Endothelial cell of umbilical vein (primary cell): ENCODE measurements around the gene CFAP77. TPM values are rescaled to one million over a fixed set of nuclear protein-coding genes. Genes with fewer than 3 reads are reported as not detected.

ENCODE experiments used
- BruUV-seq: library from RNA; stranded (reverse); fragments of 400-500 nt; replicated peaks from 2 replicates; lab custom pipeline; 2021; lab: Mats Ljungman, UMichigan
- CTCF ChIA-PET: fragments of 300-600, 350-600 bp; sonication (Branson Sonifier 250); formaldehyde crosslinking; loops from one replicate; lab custom pipeline; 2021; ENCODE audit warnings: antibody characterized with exemption, inconsistent platforms; lab: Charles Lee
- POLR2A ChIA-PET: fragments of 300-600, 350-600 bp; sonication (Branson Sonifier 250); formaldehyde crosslinking; loops from one replicate; lab custom pipeline; 2021; ENCODE audit warnings: antibody characterized with exemption, inconsistent platforms; lab: Charles Lee
- DNase-seq: peaks from one replicate; pipeline ENCODE4 v3.0.0-alpha.2; 2011; ENCODE audit warnings: low read depth, low spot score
- FAIRE-seq: peaks from 2 replicates; lab custom pipeline; 2011; peaks lifted over from hg19 to GRCh38; lab: Jason Lieb, UNC
- H2AFZ ChIP-seq: 2 replicates; pipeline ENCODE4 v1.6.0; 2012; ENCODE audit warnings: low read depth, low read length, control low read depth, inconsistent platforms
- H3K27ac ChIP-seq: 2 replicates; pipeline ENCODE4 v1.5.1; 2011; ENCODE audit warnings: low read depth, mild to moderate bottlenecking, control low read depth, low read length, moderate library complexity; ENCODE audit not compliant: insufficient read depth
- H3K27me3 ChIP-seq, 2 experiments: 2 replicates each; pipeline versions ENCODE4 v1.6.0 to v1.6.1; 2011; ENCODE audit warnings: low read length in 2 of 2, mixed read lengths in 1 of 2; ENCODE audit not compliant: control insufficient read depth in 2 of 2, insufficient read depth in 2 of 2
- H3K36me3 ChIP-seq, 2 experiments: 2 replicates in 1 of 2; 3 replicates in 1 of 2; pipeline ENCODE4 v1.5.1; 2011; ENCODE audit warnings: low read length in 2 of 2, mild to moderate bottlenecking in 1 of 2, moderate library complexity in 1 of 2; ENCODE audit not compliant: control insufficient read depth in 2 of 2, insufficient read depth in 2 of 2; ENCODE audit errors: extremely low read depth in 1 of 2
- H3K4me1 ChIP-seq: 3 replicates; pipeline ENCODE4 v1.5.1; 2011; ENCODE audit warnings: mild to moderate bottlenecking, low read length; ENCODE audit not compliant: control insufficient read depth, insufficient read depth; ENCODE audit errors: extremely low read depth
- H3K4me2 ChIP-seq: 2 replicates; pipeline ENCODE4 v1.6.1; 2011; ENCODE audit warnings: low read length, control low read depth, mixed read lengths; ENCODE audit not compliant: insufficient read depth
- H3K4me3 ChIP-seq, 3 experiments: fragments of 200-600 bp in 1 of 3; sonication (generic), shearing (Covaris generic) in 1 of 3; replicated peaks in 1 of 3; 2 replicates each; pipeline ENCODE4 v1.5.1; 2011 to 2016; ENCODE audit warnings: control low read depth in 3 of 3, low read length in 3 of 3, mild to moderate bottlenecking in 2 of 3, inconsistent platforms in 1 of 3, low read depth in 1 of 3, moderate library complexity in 1 of 3; ENCODE audit not compliant: insufficient read depth in 1 of 3
- H3K79me2 ChIP-seq: 2 replicates; pipeline ENCODE4 v1.6.0; 2012; ENCODE audit warnings: low read length, inconsistent platforms; ENCODE audit not compliant: control insufficient read depth, insufficient read depth
- H3K9ac ChIP-seq: replicated peaks from 2 replicates; pipeline ENCODE3; 2011; ENCODE audit warnings: low read length, control low read depth; ENCODE audit not compliant: insufficient read depth; ENCODE audit errors: extremely low read depth
- H3K9me1 ChIP-seq: replicated peaks from 3 replicates; pipeline ENCODE4 v1.6.0; 2011; ENCODE audit warnings: mild to moderate bottlenecking, low read length; ENCODE audit not compliant: control insufficient read depth, insufficient read depth; ENCODE audit errors: extremely low read depth
- H3K9me3 ChIP-seq: replicated peaks from 2 replicates; pipeline ENCODE4 v1.5.1; 2012; ENCODE audit warnings: low read length, inconsistent platforms; ENCODE audit not compliant: control insufficient read depth, insufficient read depth
- H4K20me1 ChIP-seq: replicated peaks from 2 replicates; pipeline ENCODE3; 2011; ENCODE audit warnings: mild to moderate bottlenecking, low read length; ENCODE audit not compliant: control insufficient read depth, insufficient read depth; ENCODE audit errors: extremely low read depth
- CTCF ChIP-seq, 2 donors: IDR thresholded peaks; 1 replicate in 1 of 2; 2 replicates in 1 of 2; pipeline ENCODE4 v1.5.1; 2011; ENCODE audit warnings: low read length in 2 of 2, mild to moderate bottlenecking in 2 of 2, moderate library complexity in 2 of 2, control low read depth in 1 of 2, inconsistent platforms in 1 of 2, low read depth in 1 of 2; ENCODE audit not compliant: insufficient read depth in 1 of 2; ENCODE audit errors: extremely low read depth in 1 of 2
- EZH2 ChIP-seq: IDR thresholded peaks from 2 replicates; pipeline ENCODE4 v1.6.1; 2012; ENCODE audit warnings: borderline replicate concordance, low read depth, mild to moderate bottlenecking, moderate library complexity, low read length, inconsistent platforms; ENCODE audit not compliant: severe bottlenecking
- FOS ChIP-seq: IDR thresholded peaks from 2 replicates; pipeline ENCODE4 v1.6.1; 2011; ENCODE audit warnings: mild to moderate bottlenecking, low read length, moderate library complexity, borderline replicate concordance; ENCODE audit not compliant: insufficient read depth
- GATA2 ChIP-seq: IDR thresholded peaks from 2 replicates; pipeline ENCODE4 v1.7.0; 2011; ENCODE audit warnings: low read depth, mild to moderate bottlenecking, moderate library complexity, mixed read lengths, low read length; ENCODE audit not compliant: insufficient read length, insufficient read depth
- JUN ChIP-seq: IDR thresholded peaks from 2 replicates; pipeline ENCODE4 v1.6.1; 2011; ENCODE audit warnings: borderline replicate concordance, low read depth; ENCODE audit not compliant: insufficient read length, insufficient read depth
- MYC ChIP-seq: IDR thresholded peaks from one replicate; pipeline ENCODE4 v1.6.1; 2011; ENCODE audit warnings: mild to moderate bottlenecking, low read depth, low read length
- POLR2A ChIP-seq: IDR thresholded peaks from 2 replicates; pipeline ENCODE4 v1.6.1; 2012; ENCODE audit warnings: low read depth, mild to moderate bottlenecking, control low read depth, low read length
- POLR2AphosphoS5 ChIP-seq: IDR thresholded peaks from 2 replicates; pipeline ENCODE4 v1.6.1; 2012; ENCODE audit warnings: low read depth, mild to moderate bottlenecking, control low read depth, low read length, moderate library complexity; ENCODE audit not compliant: insufficient read depth
- dilution Hi-C: fragments of 300-500 bp; cut with MboI; formaldehyde crosslinking; loops from one replicate; pipeline ENCODE4 v1.15.0; 2019; ENCODE audit warnings: low sequenced_read_pairs; ENCODE audit not compliant: extremely low pct_ligation_motif_present
- intact Hi-C: fragments of 100-400 bp; cut with micrococcal nuclease; formaldehyde crosslinking; loops from one replicate; pipeline ENCODE4 v1.10.0; 2022
- polyA plus RNA-seq, 4 experiments: library from polyadenylated mRNA; depleted of rRNA in 3 of 4; stranded (reverse) in 3 of 4; unstranded in 1 of 4; fragments of >200 nt; gene quantifications; 2 replicates each; pipeline versions ENCODE4 v1.2.1 to v1.2.3, GENCODE V29; 2011 to 2012; ENCODE audit warnings: missing spikeins in 1 of 4
- total RNA-seq: library from RNA; stranded (reverse); gene quantifications from 2 replicates; pipeline ENCODE4 v1.2.3, GENCODE V29; 2021
- TF ChIP-seq, protein P1 (sequence below): IDR thresholded peaks from 2 replicates; pipeline ENCODE4 v1.6.1; 2011; ENCODE audit not compliant: insufficient read depth, insufficient read length

Gene CFAP77
- total and polyA plus RNA-seq, 2 donors (not counting 3 experiments of a cell fraction or from before 2014, with no cell fraction given) = not detected

GRCh38 chr9:132531195-132531594 lies 121.2 kb downstream of the CFAP77 start:
- POLR2A ChIA-PET = no interaction called here

More at GRCh38 chr9:132531195-132531594, 121.2 kb downstream of the CFAP77 start:
- Histone ChIP-seq H4K20me1 (no peaks in the 10 kb centered on the region), H3K36me3 (no peaks in the 10 kb centered on the region), H2AFZ (no peak overlapping the region), H3K4me1 (no peaks in the 10 kb centered on the region), H3K4me2 (no peak overlapping the region), H3K9ac (no peak overlapping the region), H3K27ac (no peak overlapping the region), H3K79me2 (no peaks in the 10 kb centered on the region), H3K9me3 (no peaks in the 10 kb centered on the region), H3K4me3 (no peak overlapping the region), H3K27me3 (no peaks in the 10 kb centered on the region), H3K9me1 (no peaks in the 10 kb centered on the region)
- no peak for DNase-seq
- CTCF ChIA-PET = no interaction called here
- no peak for FAIRE-seq
- TF ChIP-seq GATA2 = no peak
- TF ChIP-seq CTCF (IDR thresholded peaks at IDR 0.05; ENCODE audit: extremely low read depth in 1 of 2, insufficient read depth in 1 of 2, low read depth in 1 of 2, low read length in 2 of 2) = no peak
- no peak for TF ChIP-seq EZH2
- TF ChIP-seq MYC = no peak
- TF ChIP-seq, protein P1, sequence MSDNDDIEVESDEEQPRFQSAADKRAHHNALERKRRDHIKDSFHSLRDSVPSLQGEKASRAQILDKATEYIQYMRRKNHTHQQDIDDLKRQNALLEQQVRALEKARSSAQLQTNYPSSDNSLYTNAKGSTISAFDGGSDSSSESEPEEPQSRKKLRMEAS = no peak
- TF ChIP-seq POLR2AphosphoS5 = no peak
- TF ChIP-seq JUN = no peak
- no peak for TF ChIP-seq FOS
- no peak for TF ChIP-seq POLR2A
- intact Hi-C loops (no loop called here), dilution Hi-C loops (no loop called here)
- BruUV-seq = no TSS peak
